Adrenal gland (tissue), 12 donors: ENCODE results near the gene GTPBP2. TPM values are rescaled to one million over a fixed set of nuclear protein-coding genes. Genes with fewer than 3 reads are reported as not detected.
"Not testable (repeated sequence)": the region's sequence is repeated elsewhere in the genome, so short reads cannot be mapped to it uniquely, and the experiment has no call there.

Experiments
- DNase-seq, 7 donors: peaks; one replicate each; pipeline ENCODE4 v3.0.0-alpha.2; 2019 to 2020
- H3K27ac ChIP-seq, 5 donors: fragments of 200-600 bp; sonication (generic) in 4 of 5; 1 replicate in 3 of 5; 2 replicates in 2 of 5; pipeline versions ENCODE4 v1.5.1 to v1.8.0; 2016 to 2020; ENCODE audit warnings: mild to moderate bottlenecking in 1 of 5
- H3K27me3 ChIP-seq: fragments of 200-600 bp; 2 replicates; pipeline ENCODE4 v1.8.0; 2021
- H3K36me3 ChIP-seq, 2 donors: fragments of 200-600 bp; replicated peaks in 1 of 2; 1 replicate in 1 of 2; 2 replicates in 1 of 2; pipeline versions ENCODE4 v1.5.1 to v1.8.0; 2018 to 2022
- H3K4me1 ChIP-seq, 2 donors: fragments of 200-600 bp; replicated peaks in 1 of 2; 1 replicate in 1 of 2; 2 replicates in 1 of 2; pipeline versions ENCODE4 v1.5.1 to v1.8.0; 2018 to 2021
- H3K4me3 ChIP-seq, 4 donors: fragments of 200-600 bp; sonication (generic) in 3 of 4; one replicate each; pipeline ENCODE4 v1.5.1; 2016 to 2018
- H3K9me3 ChIP-seq, 3 donors: fragments of 200-600 bp; sonication (generic) in 1 of 3; replicated peaks in 1 of 3; 1 replicate in 2 of 3; 2 replicates in 1 of 3; pipeline versions ENCODE4 v1.5.1 to v1.8.0; 2016 to 2021
- CTCF ChIP-seq, 6 experiments: fragments of 450-650 bp in 4 of 6; fragments of 200-600 bp in 2 of 6; sonication (generic) in 1 of 6; IDR thresholded peaks; 1 replicate in 5 of 6; 2 replicates in 1 of 6; pipeline versions ENCODE4 v1.5.1 to v1.8.0; 2016 to 2021; ENCODE audit warnings: antibody characterized with exemption in 6 of 6, mild to moderate bottlenecking in 2 of 6, moderate library complexity in 1 of 6
- POLR2A ChIP-seq, 2 donors: fragments of 450-650 bp; IDR thresholded peaks; one replicate each; pipeline ENCODE4 v1.6.1; 2017; ENCODE audit warnings: antibody characterized with exemption in 2 of 2, mild to moderate bottlenecking in 2 of 2, moderate library complexity in 1 of 2
- WGBS, 4 donors: extraction: QIAGEN DNeasy Blood & Tissue Kit in 2 of 4; methylation state at CpG; one replicate each; pipeline versions ENCODE4 v1.1.5 to v1.1.7; 2013 to 2017; 5-methylcytosine and 5-hydroxymethylcytosine counted together
- intact Hi-C, 2 donors: fragments of 100-400 bp; cut with DNase I; formaldehyde crosslinking; loops; one replicate each; pipeline versions ENCODE4 v1.14.1 to v1.15.0; 2022 to 2023
- polyA plus RNA-seq, 3 donors: library from polyadenylated mRNA; stranded (reverse); fragments of 200-250 nt in 2 of 3; fragments of 350-450 nt in 1 of 3; fragmentation: Illumina TruSeq in 1 of 3; extraction: RNeasy Lipid Tissue Mini Kit (QIAGEN cat#74804) in 1 of 3; gene quantifications; one replicate each; pipeline ENCODE4 v1.2.3, GENCODE V29; 2013 to 2014
- total RNA-seq, 9 donors: library from RNA; depleted of rRNA in 4 of 9; stranded (reverse); fragments of >200 nt in 4 of 9; fragments of 120-200 nt in 1 of 9; fragmentation: NEBNext Ultra II Directional in 1 of 9; extraction: Animal tissue kit (Norgen Biotek cat#: 25700) in 1 of 9; gene quantifications; one replicate each; pipeline versions ENCODE4 v1.1.0 to v1.2.4, GENCODE V29; 2013 to 2023
- donor health status: healthy with polysubstance abuse.
- donor health status: Bipolar disorder and iron deficiency.
- donor health status: DM: yes; HTN: yes; CAD: no.
- donor health status: DM: no; HTN: no; CAD: no.
- donor health status: DM: no; HTN: no; CAD: no.
- donor health status: DM: yes; HTN: yes; CAD: no.

Gene GTPBP2
- total and polyA plus RNA-seq, 12 donors, result 16.5 to 73.5 (median 43.5) TPM

- WGBS, 4 donors, result 11 to 20% (median 13%) methylated on average over 9 to 16 of the region's 16 CpGs
- peak; percentile 75 to 94 (median 85) for DNase-seq
- H3K27me3 ChIP-seq, result no peaks in the 10 kb centered on the region
- no peak overlapping the region for H3K4me3 ChIP-seq
- peak overlapping the region in 2 of 5 donors; percentile 42 to 44 for H3K27ac ChIP-seq
- H3K4me1 ChIP-seq, result peaks cover 15 to 36% of the 10 kb centered on the region in 2 donors
- no peaks in the 10 kb centered on the region for H3K9me3 ChIP-seq
- TF ChIP-seq CTCF (IDR thresholded peaks at IDR 0.05) (peak; percentile 86 to 95 (median 95)), POLR2A (IDR thresholded peaks at IDR 0.05) (no peak)
- H3K36me3 ChIP-seq, result peaks cover 0 to 17% of the 10 kb centered on the region in 2 donors
- intact Hi-C loops, result loop anchor here (5.0 kb wide), 3 partner anchors 90 to 410 kb away; no protein-coding TSS in a partner anchor
Measured at GRCh38 chr6:43667245-43668150, 38.4 kb upstream of the GTPBP2 start.

GRCh38 chr6:43666196-43666920 lies 37.3 kb upstream of the GTPBP2 start:
- 38 to 53% (median 52%) methylated on average over 9 to 13 of the region's 13 CpGs for WGBS, 4 donors
- DNase-seq, result no peak
- H3K36me3 ChIP-seq, result peaks cover 0 to 6% of the 10 kb centered on the region in 2 donors
- H3K27ac ChIP-seq, result no peak overlapping the region
- intact Hi-C loops, result loop anchor here (5.0 kb wide), 3 partner anchors 91 to 411 kb away; no protein-coding TSS in a partner anchor
- H3K9me3 ChIP-seq, result no peaks in the 10 kb centered on the region
- H3K27me3 ChIP-seq, result no peaks in the 10 kb centered on the region
- peaks cover 8 to 27% of the 10 kb centered on the region in 2 donors for H3K4me1 ChIP-seq
- TF ChIP-seq CTCF (IDR thresholded peaks at IDR 0.05) (no peak), POLR2A (IDR thresholded peaks at IDR 0.05) (no peak)
- no peak overlapping the region for H3K4me3 ChIP-seq

GRCh38 chr6:43665376-43665775 lies 36.3 kb upstream of the GTPBP2 start:
- no peaks in the 10 kb centered on the region for H3K27me3 ChIP-seq
- no peak for DNase-seq
- no peak overlapping the region for H3K27ac ChIP-seq
- H3K4me1 ChIP-seq, result peaks cover 8 to 27% of the 10 kb centered on the region in 2 donors
- intact Hi-C loops, result loop anchor here (5.0 kb wide), 3 partner anchors 92 to 412 kb away; no protein-coding TSS in a partner anchor
- WGBS, 4 donors, result 75 to 89% (median 82%) methylated on average over 1 of the region's 1 CpG
- no peak overlapping the region for H3K4me3 ChIP-seq
- H3K36me3 ChIP-seq, result no peaks in the 10 kb centered on the region
- H3K9me3 ChIP-seq, result no peaks in the 10 kb centered on the region
- no peak for TF ChIP-seq POLR2A (IDR thresholded peaks at IDR 0.05)
- no peak for TF ChIP-seq CTCF (IDR thresholded peaks at IDR 0.05)

- DNase-seq, H3K4me1 ChIP-seq, H3K27ac ChIP-seq, H3K4me3 ChIP-seq, H3K36me3 ChIP-seq, intact Hi-C loops, H3K27me3 ChIP-seq, H3K9me3 ChIP-seq: not testable (repeated sequence)
- 80 to 91% (median 88%) methylated on average over 5 of the region's 5 CpGs for WGBS, 4 donors
Measured at GRCh38 chr6:43662948-43663347, 33.9 kb upstream of the GTPBP2 start.
